Activated T-cell treated with anti-CD3 and anti-CD28 coated beads for 24 hours (primary cell): Measurements from ENCODE around the gene MAP2K2.

ENCODE experiments used
- DNase-seq: peaks from one replicate; pipeline ENCODE4 v3.0.0-alpha.2; 2020; ENCODE audit warnings: low read depth

MAP2K2 gene

DNA sequence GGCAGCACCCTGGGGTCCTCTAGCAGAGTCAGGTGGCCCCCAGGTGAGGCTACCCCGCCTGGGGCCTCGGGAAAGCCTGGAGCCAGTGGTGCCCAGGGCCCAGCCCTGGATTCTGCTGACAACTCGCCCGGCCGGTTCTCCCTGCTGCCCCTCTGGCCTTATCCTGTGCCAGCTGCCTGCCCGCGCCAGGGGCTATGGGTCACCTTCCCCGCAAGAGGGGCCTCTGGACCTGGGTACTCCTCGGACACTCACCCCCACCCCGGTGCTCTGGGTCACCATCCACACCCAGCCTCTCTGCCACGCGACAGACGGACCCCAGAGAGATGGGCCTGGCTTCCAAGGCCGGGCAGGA, 81.2 kb downstream of the MAP2K2 start:
- no peak for DNase-seq

GRCh38 chr19:4042064-4042730, 81.7 kb downstream of the MAP2K2 start:
- no peak for DNase-seq
